HG02970 (cell line): ENCODE results near the gene ULK4.

Experiments used
- ATAC-seq: cut with Tn5 transposase; IDR thresholded peaks from one replicate; pipeline ENCODE4 v1.9.1; 2021; ENCODE audit warnings: mild to moderate bottlenecking, moderate library complexity, moderate number of reproducible peaks; ENCODE audit not compliant: unreplicated experiment, low FRiP score

ULK4 gene

DNA sequence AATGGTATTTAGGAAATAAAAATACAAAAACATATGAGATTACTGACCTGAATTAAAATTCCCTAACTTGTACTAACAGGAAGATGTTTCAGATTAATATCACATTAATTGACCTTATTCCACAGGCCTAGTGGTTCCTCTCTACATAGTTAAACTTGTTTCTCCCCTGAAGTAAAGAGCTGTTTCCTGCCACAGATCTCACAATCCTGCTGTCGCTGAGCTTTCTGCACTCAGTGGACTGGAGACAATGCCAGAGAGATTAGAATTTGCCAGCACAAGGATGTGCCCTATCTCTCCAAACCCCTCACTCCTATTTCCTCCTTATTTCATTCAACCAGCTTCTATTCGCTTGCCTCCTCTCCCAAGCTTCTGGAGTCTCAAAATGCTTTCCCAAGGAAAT lies 632.0 kb downstream of the ULK4 start:
- no peak for ATAC-seq

DNA sequence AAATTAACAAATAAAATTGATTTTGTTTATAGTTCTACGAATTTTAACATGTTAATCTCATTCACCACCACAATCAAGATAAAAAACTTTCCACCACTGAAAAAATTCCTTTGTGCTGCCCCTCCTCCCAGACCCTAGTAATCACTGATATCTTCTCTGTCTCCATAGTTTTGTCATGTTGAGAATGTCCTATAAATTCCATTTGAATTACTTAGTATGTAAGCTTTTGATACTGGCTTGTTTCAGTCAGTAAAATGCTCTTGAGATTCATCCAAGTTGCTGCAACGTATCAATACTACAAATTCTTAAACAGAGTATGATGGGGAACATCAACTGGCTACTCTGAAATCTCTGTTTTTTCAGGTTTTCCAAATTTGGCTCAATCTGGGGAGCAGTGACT lies 633.0 kb downstream of the ULK4 start:
- no peak for ATAC-seq

DNA sequence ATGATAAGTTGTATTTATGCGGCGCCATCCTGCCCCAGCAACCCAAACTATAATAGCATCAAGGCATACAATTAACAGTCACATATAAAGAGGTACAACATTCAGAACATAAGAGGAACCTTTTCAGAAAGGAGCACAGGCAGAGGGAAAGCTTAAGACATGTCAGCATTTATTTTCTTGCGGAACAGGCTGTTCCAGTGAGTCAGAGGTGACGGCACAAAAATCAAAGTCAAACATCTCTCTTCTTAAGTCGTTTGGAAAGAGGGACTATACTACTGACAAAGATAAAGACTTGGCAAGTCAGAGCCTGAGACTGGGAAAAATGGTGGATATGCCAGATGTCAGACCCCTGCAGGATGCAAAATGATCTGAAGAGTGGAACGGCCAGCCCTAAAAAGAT lies 634.2 kb downstream of the ULK4 start:
- ATAC-seq = no peak

DNA sequence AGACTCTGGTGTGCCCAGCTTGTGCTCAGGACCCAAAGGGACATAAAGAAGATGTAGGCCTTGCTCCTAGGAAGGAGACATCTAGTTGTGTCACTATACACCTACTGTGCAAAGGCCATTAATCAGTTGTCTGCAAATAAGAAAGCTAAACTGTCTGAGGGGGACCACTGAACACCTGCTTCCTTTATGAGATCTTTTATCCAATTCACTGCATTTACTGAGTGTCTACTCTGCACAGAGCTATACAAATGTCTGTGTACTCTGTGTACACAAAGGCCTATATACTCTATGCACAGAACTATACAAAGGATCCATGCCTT lies 637.8 kb downstream of the ULK4 start:
- no peak for ATAC-seq

DNA sequence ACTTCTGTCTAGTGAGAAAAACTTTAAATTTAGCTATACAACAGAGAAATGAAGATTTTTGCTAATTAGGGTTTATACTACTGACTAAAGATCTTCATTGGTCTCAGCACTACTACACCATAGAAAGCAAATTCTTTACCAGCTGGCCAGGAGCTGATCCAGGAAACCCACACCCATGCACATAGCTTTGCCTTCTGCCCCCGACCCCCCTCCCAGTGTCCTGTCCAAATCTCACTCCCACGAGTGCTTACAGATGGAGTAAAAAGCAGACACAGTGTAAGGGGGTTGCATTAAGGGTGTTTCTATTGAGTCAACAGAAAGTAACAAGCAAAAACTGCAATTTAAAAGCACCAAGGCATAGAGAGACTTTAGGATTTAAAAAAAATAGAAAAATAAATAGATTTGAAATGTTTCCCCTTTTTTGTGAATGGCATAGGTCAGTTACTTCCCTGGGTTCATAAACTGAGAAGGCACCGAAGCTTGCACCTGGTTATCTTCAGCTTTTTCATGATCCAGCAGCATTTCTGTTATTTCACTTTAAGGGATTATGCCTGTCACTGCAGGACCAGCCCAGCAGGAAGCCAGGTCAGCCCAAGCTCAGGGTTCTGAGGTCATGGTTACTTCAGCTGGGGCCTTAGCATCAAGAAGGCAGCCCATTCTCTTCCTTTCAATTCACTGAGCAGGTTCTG lies 638.3 kb downstream of the ULK4 start:
- no peak for ATAC-seq

DNA sequence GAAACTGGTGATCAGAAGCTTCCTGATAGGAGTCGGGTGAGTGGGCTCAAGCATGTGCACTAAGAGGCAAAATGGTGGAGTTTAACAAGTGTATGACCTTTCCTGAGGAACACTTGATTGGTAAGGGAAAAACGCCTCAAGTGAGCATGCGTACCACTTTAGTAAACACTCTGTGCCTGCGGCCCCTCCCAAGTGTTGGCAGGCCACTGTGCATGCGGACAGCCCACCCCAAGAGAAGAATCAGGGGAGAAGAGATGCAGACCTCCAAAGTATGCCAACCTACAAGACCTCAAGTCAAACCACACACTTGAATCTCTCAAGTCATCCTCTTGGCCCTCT lies 640.3 kb downstream of the ULK4 start:
- ATAC-seq = no peak

DNA sequence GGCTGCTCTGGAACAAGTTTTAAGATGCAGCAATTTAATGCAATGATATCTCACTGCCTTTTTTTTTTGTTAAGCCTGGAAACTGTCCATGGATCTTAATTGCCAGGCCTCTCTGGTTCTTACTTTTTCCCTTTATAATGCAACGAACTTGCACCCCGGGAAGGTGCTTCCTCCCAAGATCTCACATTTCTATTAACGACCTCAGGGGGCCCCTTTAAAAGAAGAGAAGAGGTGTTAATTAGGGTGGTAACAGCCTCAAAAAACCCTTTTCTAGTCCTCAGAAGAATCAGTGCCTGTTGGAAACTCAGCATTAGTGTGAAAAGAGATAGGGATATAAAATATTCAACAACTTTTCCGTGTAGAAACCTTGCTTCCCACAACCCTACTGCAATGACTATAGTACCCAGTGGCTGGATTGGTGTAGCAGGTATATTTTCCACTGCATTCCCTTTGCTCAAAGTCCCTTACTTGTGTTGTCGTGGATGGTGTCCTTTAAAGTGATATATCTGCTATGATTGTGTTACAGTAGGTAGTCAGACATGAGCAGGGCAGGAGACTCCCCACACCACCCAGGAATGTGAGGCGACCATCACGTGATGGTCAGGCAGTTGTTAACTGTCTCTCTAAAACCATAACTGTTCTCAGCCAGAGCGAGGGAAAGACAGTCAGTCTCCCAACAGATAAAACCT lies 640.8 kb downstream of the ULK4 start:
- ATAC-seq = no peak

DNA sequence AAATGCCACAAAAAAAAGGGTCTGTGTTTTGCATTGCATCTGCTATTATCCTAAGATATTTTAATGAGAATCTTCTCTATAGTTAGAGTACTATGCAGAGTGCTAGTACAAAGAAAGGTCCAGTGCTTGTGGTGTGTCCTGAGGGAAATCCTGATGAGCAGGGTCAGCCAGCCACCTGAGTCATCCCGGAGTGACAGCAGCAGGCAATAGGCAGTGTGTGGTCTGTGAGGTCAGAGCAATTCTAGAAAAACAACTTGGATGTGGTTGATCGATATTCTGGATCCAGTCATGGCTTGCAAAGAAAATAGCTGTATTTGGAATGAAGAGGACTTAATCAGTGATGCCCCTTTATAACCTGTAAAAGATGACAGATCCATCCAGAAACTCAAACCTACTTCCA lies 643.4 kb downstream of the ULK4 start:
- ATAC-seq = no peak

DNA sequence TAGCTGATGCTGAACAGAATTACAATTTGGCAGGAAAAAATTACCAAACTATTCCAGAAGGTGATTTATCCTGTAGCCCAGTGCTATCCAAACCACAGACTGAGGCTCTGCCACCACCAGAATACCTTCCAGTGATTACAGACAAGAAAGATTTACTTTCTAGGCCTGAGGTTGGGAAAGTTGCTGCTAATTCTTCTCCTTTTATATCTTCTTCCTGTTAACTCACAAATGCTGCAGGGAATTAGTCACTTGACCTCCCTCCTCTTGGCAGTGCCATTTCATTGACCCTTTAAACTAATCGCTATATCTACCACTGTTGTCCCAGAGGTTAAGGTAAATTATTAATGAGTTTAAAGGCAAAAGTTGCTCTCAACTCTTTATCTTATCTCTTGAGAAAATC lies 644.2 kb downstream of the ULK4 start:
- no peak for ATAC-seq

DNA sequence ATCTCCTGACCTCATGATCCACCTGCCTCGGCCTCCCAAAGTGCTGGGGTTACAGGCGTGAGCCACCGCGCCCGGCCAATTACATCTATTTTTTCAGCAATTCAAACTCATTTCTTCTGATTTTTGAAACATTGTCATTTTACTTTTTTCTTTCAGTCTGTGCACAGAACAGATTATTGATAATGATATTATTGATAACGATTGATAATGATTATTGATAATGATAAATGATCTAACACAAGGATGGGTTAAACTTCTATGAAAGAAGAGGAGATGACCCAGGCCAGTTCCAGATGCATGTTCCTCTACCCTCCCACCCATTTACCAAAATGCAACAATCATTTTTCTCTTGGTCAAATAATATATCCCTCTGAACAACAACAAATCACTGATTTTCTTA lies 644.6 kb downstream of the ULK4 start:
- ATAC-seq = no peak

DNA sequence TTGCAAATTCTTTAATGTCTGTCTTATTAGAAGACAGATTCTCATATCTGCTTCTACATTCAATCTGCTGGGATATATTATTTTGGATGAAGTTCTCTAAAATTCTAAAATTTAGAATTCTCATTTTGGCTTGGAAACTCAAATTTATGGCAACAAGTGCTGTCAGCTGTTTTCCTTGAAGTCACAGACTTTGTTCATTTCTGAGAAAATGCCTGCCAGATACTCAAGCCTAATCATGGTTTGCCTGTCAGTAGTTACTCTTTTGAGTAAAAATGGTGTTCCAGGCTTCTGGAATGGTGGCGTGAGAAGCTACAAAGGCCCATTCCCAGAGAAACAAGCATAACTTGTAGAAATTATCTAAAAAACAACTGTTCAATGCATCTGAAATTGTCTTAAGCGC lies 646.8 kb downstream of the ULK4 start:
- ATAC-seq = no peak

DNA sequence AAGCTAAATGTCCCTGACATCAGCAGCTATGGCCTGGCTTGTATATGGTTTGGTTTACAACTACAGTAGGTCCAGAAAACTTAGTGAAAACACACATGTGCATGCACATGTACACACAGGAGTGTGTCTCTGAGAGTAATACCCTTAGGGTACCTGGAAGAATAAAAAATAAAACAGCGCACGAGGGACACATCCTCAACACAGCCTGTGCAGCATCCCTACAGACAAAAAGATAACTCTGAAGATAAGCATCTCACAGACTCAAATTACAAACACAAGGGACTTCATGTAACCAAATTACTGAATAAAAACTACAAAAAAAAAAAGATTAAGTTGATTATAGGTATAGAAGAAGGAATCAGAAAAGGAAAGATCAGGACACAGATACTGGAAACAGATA lies 653.8 kb downstream of the ULK4 start:
- no peak for ATAC-seq

DNA sequence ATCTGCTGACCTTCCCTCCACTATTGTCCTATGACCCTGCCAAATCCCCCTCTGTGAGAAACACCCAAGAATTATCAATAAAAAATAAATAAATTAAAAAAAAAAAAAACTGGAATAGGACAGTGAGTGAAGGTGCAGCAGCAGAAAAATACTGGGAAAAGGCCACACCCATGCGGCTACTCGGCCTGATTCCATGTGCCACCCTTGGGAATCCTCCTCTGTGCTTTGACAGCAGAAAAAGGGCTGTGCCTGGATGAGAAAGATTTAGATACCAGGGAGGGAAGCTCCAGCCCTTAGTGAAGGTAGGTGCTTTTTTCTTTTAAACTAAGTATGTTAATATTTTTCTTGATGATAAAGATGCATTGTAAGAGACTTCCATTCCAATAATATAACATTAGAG lies 654.8 kb downstream of the ULK4 start:
- no peak for ATAC-seq

DNA sequence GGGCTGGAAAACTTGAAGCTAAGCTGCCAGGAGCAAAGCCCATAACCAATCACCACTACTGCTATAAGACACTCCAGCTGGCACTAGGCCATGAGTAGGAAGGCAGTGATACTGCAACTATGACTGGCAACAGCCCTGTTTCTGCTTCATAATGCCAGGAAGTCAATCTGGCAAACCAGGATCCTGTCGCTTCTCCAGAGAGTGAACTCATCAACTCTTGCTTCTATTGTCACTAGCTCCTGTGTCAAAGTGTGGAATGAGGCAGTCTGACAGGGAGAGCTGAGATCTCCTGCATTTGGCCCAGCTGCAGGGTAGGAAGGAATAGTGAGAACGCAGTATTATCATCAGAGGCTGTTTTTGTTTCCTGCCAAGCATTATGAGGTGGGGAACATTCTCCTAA lies 657.3 kb downstream of the ULK4 start:
- ATAC-seq = no peak

DNA sequence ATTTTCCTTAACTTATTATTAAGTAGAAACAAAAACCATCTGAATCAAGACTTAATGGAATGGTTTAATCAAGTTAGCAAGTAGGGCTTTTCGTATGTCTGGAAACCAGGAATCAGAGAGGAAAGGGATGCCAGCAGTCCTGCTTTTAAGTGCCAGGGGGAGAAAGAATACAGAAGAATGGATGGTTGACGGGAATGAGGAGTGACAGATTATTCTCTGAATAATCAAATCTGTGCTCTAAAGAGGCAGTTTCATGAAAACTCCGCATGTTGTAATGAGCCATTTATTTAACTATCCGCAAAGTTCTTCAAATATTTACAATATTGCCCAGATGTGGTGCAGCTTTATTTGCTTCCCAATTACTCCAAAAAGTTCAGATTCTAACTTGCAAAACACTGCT lies 659.6 kb downstream of the ULK4 start:
- ATAC-seq = no peak

DNA sequence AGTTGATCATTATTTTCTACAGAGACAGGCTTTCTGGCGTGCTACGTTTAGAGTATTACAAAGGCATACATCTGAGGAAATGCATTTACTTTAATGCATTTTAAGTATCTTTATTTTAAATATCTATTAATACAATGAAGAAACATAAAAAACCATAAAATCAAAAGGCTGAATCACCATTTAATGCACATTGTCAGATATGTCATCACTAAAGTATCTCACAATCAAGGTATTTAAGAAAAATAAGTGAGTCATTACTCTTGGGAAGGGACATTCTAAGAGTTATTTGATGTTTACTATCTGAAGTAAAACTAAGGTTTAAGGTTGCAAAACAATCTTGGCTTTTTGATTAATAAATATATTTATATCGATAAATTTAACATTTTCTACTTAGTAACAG lies 660.4 kb downstream of the ULK4 start:
- no peak for ATAC-seq

DNA sequence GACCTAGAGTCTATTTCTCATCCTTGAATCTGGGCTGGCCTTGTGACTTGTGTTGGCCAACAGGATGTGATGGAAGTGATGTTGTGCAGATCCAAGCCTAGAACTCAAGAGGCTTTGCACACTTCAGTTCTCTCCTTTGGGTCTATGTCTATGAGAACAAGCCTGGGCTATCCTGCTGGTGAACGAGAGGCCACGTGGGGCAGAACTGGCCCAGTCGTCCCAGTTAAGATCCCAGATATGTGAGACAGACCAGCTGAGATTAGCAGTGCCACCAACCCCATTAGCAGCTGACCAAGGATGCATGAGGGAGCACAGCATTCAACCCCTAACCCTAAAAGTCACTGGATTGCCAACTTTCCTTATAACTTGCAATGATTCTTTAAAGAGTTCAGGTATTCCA lies 662.9 kb downstream of the ULK4 start:
- no peak for ATAC-seq

DNA sequence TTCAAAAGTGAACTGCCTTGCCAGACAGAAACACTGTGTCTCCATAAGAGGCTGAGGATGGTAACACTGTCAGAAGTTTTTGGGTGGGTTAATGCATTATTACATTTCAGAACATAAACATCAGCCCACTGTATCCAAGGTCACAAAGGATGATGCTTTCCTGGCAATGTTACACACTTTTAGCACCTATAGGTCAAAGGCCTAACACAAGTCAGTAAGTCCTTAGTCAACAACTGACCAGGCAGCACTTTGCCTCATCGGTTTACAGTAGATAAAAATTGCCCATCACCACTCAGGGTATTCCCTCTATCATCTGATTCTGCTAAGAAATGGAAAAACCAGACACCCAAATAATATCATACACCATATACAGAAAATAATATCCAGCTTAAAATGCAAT lies 664.2 kb downstream of the ULK4 start:
- no peak for ATAC-seq

DNA sequence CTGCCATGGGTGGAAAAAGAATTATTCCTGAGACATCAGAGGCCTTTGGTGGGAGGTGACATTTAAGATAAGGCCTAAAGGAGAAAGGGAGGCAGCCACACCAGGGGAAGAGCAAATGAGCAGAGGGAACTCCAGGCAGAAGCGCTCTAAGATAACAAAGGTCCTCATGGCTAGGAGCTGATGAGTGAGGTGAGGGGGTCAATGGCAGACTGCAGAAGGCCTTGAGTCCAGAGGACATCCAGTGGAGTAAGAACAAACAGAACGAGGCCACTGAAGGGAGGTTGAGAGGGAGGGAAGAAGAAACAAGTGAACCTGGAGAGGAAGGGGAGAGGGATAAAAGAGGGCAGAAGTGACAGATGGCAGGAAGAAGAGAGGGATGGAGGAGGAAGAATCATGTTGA lies 665.3 kb downstream of the ULK4 start:
- no peak for ATAC-seq

DNA sequence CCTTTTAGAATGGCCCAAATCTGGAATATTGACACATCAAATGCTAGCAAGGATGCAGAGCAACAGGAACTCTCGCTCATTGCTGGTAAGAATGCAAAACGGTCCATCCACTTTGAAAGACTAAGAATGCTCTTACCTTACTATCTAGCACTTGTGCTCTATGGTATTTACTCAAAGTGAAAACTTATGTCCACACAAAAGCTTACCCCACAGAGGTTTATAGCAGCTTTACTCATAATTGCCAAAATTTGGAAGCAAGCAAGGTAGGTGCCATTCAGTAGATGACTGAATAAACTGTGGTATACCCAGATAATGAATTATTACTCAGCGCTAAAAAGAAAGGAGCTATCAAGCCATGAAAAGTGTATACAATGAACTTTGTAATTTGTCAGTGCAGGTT lies 666.2 kb downstream of the ULK4 start:
- ATAC-seq = no peak

DNA sequence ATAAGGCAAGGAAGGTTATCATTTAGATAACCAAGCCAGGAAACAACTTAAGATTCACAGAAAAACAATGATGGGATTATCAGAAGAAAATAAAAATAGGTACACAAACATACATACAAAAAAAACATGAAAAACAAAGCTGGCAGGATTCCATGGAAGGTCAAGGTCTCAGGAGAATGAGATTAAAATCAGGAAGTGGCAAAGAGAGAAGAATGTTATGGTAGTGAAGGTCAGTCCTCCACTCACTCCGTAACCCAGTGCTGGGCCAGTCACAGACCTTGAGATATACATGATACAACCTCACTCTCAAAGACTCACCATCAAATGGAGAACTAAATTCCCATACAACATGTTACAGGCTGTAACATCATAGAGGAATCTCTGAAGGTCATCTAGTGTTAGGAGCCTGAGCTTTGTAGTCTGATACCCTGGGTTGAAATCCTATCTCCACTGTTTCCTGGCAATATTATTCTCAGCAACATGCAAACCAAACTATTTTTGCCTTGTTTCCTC lies 668.7 kb downstream of the ULK4 start:
- ATAC-seq = no peak

DNA sequence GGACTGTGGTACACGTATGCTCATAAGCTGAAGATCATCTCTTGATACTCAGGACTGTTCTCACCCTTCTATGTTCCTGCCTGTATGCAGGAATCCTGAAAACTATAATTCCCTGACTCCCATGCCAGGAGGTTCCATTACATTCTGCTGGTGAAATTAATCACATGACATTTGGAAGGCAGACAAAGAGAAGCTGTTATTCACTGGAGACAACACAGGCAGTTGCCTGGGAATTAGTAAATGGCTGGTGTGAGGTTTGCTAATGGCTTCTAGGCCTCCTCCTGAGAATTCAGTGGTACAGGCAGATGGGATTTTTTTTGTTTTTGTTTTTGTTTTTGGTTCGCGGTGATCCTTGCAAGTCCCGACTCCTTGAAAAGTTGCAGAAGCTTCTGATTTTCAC lies 671.2 kb downstream of the ULK4 start:
- no peak for ATAC-seq

DNA sequence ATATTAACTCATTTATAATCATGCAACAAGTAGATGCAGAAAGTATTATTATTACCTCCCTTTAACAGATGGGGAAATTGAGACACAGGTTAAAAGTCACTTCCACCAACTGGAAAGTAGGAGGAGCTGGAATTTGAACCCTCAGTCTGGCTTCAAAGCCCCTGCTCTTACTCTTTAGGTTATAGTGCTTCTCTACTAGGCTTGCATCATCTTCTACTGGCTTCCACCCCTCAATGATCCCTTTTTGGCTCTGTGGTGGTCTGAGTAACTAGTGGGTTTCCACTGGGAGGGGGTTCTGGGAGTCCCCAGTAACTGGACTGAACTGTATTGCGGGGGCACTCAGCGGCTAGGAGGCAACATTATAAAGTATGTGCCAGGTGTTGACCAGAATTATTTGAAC lies 671.6 kb downstream of the ULK4 start:
- ATAC-seq = no peak
